GM13977 (cell line): ENCODE data around the gene EIF4G1.

ENCODE experiments used
- DNase-seq: peaks from one replicate; pipeline ENCODE4 v3.0.0; 2012; ENCODE audit warnings: low spot score
- in situ Hi-C: fragments of 300-500 bp; cut with MboI; formaldehyde crosslinking; loops from one replicate; pipeline ENCODE4 v1.12.0; 2022; ENCODE audit warnings: low sequenced_read_pairs, low pct_unique_long_range_greater_than_20kb, mixed read lengths, inconsistent platforms; ENCODE audit not compliant: unreplicated experiment
- TF ChIP-seq, protein P1 (sequence below): IDR thresholded peaks from 2 replicates; pipeline ENCODE4 v1.5.1; 2012; ENCODE audit warnings: mild to moderate bottlenecking, control low read depth; ENCODE audit not compliant: insufficient read depth; ENCODE audit errors: extremely low read depth, missing control alignments

The EIF4G1 gene

GRCh38 chr3:184359610-184360009 lies 45.2 kb downstream of the EIF4G1 start:
- TF ChIP-seq, protein P1, sequence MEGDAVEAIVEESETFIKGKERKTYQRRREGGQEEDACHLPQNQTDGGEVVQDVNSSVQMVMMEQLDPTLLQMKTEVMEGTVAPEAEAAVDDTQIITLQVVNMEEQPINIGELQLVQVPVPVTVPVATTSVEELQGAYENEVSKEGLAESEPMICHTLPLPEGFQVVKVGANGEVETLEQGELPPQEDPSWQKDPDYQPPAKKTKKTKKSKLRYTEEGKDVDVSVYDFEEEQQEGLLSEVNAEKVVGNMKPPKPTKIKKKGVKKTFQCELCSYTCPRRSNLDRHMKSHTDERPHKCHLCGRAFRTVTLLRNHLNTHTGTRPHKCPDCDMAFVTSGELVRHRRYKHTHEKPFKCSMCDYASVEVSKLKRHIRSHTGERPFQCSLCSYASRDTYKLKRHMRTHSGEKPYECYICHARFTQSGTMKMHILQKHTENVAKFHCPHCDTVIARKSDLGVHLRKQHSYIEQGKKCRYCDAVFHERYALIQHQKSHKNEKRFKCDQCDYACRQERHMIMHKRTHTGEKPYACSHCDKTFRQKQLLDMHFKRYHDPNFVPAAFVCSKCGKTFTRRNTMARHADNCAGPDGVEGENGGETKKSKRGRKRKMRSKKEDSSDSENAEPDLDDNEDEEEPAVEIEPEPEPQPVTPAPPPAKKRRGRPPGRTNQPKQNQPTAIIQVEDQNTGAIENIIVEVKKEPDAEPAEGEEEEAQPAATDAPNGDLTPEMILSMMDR = no peak
- in situ Hi-C loops = no loop called here
- DNase-seq = no peak

- TF ChIP-seq, protein P1 = no peak
- no peak for DNase-seq
- in situ Hi-C loops = no loop called here
Observed at GRCh38 chr3:184360070-184360928, 45.9 kb downstream of the EIF4G1 start.

GRCh38 chr3:184360929-184361531 lies 46.6 kb downstream of the EIF4G1 start:
- in situ Hi-C loops = no loop called here
- no peak for DNase-seq
- TF ChIP-seq, protein P1 = no peak

DNA sequence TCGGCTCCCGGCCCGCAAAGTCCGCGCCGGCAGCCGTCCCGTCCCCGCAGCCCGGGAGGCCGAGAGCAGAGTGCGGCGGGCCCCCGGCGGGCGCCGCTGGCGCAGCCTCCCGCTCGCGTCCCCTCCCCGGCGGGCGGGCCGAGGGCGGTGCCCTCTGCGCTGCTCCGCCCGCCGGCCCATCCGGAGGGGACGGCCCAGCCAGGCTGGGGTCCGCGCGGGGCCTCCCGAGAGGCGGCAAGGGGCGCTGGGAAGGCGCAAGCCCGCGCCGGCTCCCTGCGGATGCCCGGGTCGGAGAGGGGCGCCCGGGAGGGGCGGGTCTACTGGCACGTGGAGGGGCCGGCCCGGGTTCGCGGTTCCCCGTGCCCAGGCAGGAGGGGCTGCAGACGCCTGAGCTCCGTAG lies 47.1 kb downstream of the EIF4G1 start, which contains the start of the genes CLCN2 and POLR2H:
Gene CLCN2 (minus strand): TSS at position 74 of the 400 bp plus-strand sequence. CDS start 126 bp downstream, outside the sequence.
Gene POLR2H (plus strand): TSS at position 179 of the 400 bp plus-strand sequence. CDS start 1,783 bp downstream, outside the sequence.
- TF ChIP-seq, protein P1 = no peak
- in situ Hi-C loops = no loop called here
- peak; percentile 83 for DNase-seq

- in situ Hi-C loops = no loop called here
Observed at GRCh38 chr3:184361932-184362667, 47.7 kb downstream of the EIF4G1 start.

More at GRCh38 chr3:184361932-184362667, 47.7 kb downstream of the EIF4G1 start:
- peak; percentile 70 for DNase-seq
- TF ChIP-seq, protein P1 = no peak
